Measurements from ENCODE around the gene UROS.

The UROS gene

GRCh38 chr10:125788156-125789034 is 34.7 kb downstream of the UROS start:
- TF ChIP-seq REST (IDR thresholded peaks at IDR 0.05; ENCODE audit: low read depth) (no peak), YY1 (IDR thresholded peaks at IDR 0.05; ENCODE audit: low read depth) (no peak), MAX (IDR thresholded peaks at IDR 0.05) (no peak), TEAD4 (IDR thresholded peaks at IDR 0.05) (no peak), USF1 (IDR thresholded peaks at IDR 0.05) (no peak), NFIC (IDR thresholded peaks at IDR 0.05) (no peak), ZBTB7A (IDR thresholded peaks at IDR 0.05; ENCODE audit: low read depth) (no peak), CEBPB (IDR thresholded peaks at IDR 0.05) (no peak), EP300 (IDR thresholded peaks at IDR 0.05; ENCODE audit: borderline replicate concordance) (no peak), RAD21 (IDR thresholded peaks at IDR 0.05; ENCODE audit: low read depth) (no peak), FOXM1 (IDR thresholded peaks at IDR 0.05; ENCODE audit: borderline replicate concordance, low read depth) (no peak), TAF1 (IDR thresholded peaks at IDR 0.05; ENCODE audit: low read depth) (no peak), EGR1 (IDR thresholded peaks at IDR 0.05) (no peak), CREB1 (IDR thresholded peaks at IDR 0.05; ENCODE audit: low read depth) (no peak), TCF12 (IDR thresholded peaks at IDR 0.05; ENCODE audit: low read depth) (no peak)

GRCh38 chr10:125785791-125786190 is 37.3 kb downstream of the UROS start:
- TF ChIP-seq CEBPB (IDR thresholded peaks at IDR 0.05) (no peak), YY1 (IDR thresholded peaks at IDR 0.05; ENCODE audit: low read depth) (no peak), TEAD4 (IDR thresholded peaks at IDR 0.05) (no peak), TCF12 (IDR thresholded peaks at IDR 0.05; ENCODE audit: low read depth) (no peak), NFIC (IDR thresholded peaks at IDR 0.05) (no peak), REST (IDR thresholded peaks at IDR 0.05; ENCODE audit: low read depth) (no peak), EP300 (IDR thresholded peaks at IDR 0.05; ENCODE audit: borderline replicate concordance) (no peak), EGR1 (IDR thresholded peaks at IDR 0.05) (no peak), TAF1 (IDR thresholded peaks at IDR 0.05; ENCODE audit: low read depth) (no peak), CREB1 (IDR thresholded peaks at IDR 0.05; ENCODE audit: low read depth) (no peak), MAX (IDR thresholded peaks at IDR 0.05) (no peak), RAD21 (IDR thresholded peaks at IDR 0.05; ENCODE audit: low read depth) (no peak), ZBTB7A (IDR thresholded peaks at IDR 0.05; ENCODE audit: low read depth) (no peak), FOXM1 (IDR thresholded peaks at IDR 0.05; ENCODE audit: borderline replicate concordance, low read depth) (no peak), USF1 (IDR thresholded peaks at IDR 0.05) (no peak)

GRCh38 chr10:125783957-125784356 is 39.1 kb downstream of the UROS start:
- TF ChIP-seq EP300 (IDR thresholded peaks at IDR 0.05; ENCODE audit: borderline replicate concordance) (no peak), FOXM1 (IDR thresholded peaks at IDR 0.05; ENCODE audit: borderline replicate concordance, low read depth) (no peak)

- no peak for TF ChIP-seq FOXM1 (IDR thresholded peaks at IDR 0.05; ENCODE audit: borderline replicate concordance, low read depth)
Measured at GRCh38 chr10:125783408-125783807, 39.6 kb downstream of the UROS start.

- TF ChIP-seq CREB1 (IDR thresholded peaks at IDR 0.05; ENCODE audit: low read depth) (no peak), MAX (IDR thresholded peaks at IDR 0.05) (no peak)
Measured at GRCh38 chr10:125782616-125783015, 40.4 kb downstream of the UROS start.

GRCh38 chr10:125782054-125782453 is 41.0 kb downstream of the UROS start:
- TF ChIP-seq TCF12 (IDR thresholded peaks at IDR 0.05; ENCODE audit: low read depth) (no peak), CEBPB (IDR thresholded peaks at IDR 0.05) (no peak), ZBTB7A (IDR thresholded peaks at IDR 0.05; ENCODE audit: low read depth) (no peak), REST (IDR thresholded peaks at IDR 0.05; ENCODE audit: low read depth) (no peak), TAF1 (IDR thresholded peaks at IDR 0.05; ENCODE audit: low read depth) (no peak), EGR1 (IDR thresholded peaks at IDR 0.05) (no peak), YY1 (IDR thresholded peaks at IDR 0.05; ENCODE audit: low read depth) (no peak), EP300 (IDR thresholded peaks at IDR 0.05; ENCODE audit: borderline replicate concordance) (no peak), TEAD4 (IDR thresholded peaks at IDR 0.05) (no peak), MAX (IDR thresholded peaks at IDR 0.05) (no peak), USF1 (IDR thresholded peaks at IDR 0.05) (no peak), FOXM1 (IDR thresholded peaks at IDR 0.05; ENCODE audit: borderline replicate concordance, low read depth) (no peak), RAD21 (IDR thresholded peaks at IDR 0.05; ENCODE audit: low read depth) (no peak), CREB1 (IDR thresholded peaks at IDR 0.05; ENCODE audit: low read depth) (no peak), NFIC (IDR thresholded peaks at IDR 0.05) (no peak)

Measured in Ishikawa (cell line).